Dedifferentiated amniotic fluid mesenchymal stem cell (primary cell): Measurements from ENCODE around the gene DRICH1.
"Not testable (repeated sequence)": the region's sequence is repeated elsewhere in the genome, so short reads cannot be mapped to it uniquely, and the experiment has no call there.

Experiments
- DNase-seq: peaks from one replicate; pipeline ENCODE4 v3.0.0-alpha.2; 2016; ENCODE audit errors: extremely low spot score

Gene DRICH1

GRCh38 chr22:23569291-23569690 lies 62.8 kb downstream of the DRICH1 start:
- DNase-seq: no peak

GRCh38 chr22:23566705-23567475 lies 65.2 kb downstream of the DRICH1 start:
- no peak for DNase-seq

GRCh38 chr22:23565915-23566704 lies 66.0 kb downstream of the DRICH1 start:
- no peak for DNase-seq

- DNase-seq: no peak
Observed at GRCh38 chr22:23565305-23565914, 66.7 kb downstream of the DRICH1 start.

GRCh38 chr22:23564276-23564675 lies 67.8 kb downstream of the DRICH1 start:
- DNase-seq: no peak

GRCh38 chr22:23563111-23563510 lies 69.0 kb downstream of the DRICH1 start:
- DNase-seq: no peak

- no peak for DNase-seq
Observed at GRCh38 chr22:23562186-23562585, 69.9 kb downstream of the DRICH1 start.

GRCh38 chr22:23561025-23561510 lies 71.1 kb downstream of the DRICH1 start:
- not testable (repeated sequence) for DNase-seq

GRCh38 chr22:23560215-23560614 lies 71.9 kb downstream of the DRICH1 start:
- DNase-seq: not testable (repeated sequence)
